DMS153 treated with DMSO at 0.1 percent for 48 hours (cell line): ENCODE measurements around the gene HEMK1.
A peak's percentile ranks its signal among the peaks of the same experiment; 100 is the strongest.

ENCODE experiments used
- DNase-seq: peaks from one replicate; lab custom pipeline; 2025; ENCODE audit not compliant: unreplicated experiment; lab: John Stamatoyannopoulos, UW

The HEMK1 gene

DNA sequence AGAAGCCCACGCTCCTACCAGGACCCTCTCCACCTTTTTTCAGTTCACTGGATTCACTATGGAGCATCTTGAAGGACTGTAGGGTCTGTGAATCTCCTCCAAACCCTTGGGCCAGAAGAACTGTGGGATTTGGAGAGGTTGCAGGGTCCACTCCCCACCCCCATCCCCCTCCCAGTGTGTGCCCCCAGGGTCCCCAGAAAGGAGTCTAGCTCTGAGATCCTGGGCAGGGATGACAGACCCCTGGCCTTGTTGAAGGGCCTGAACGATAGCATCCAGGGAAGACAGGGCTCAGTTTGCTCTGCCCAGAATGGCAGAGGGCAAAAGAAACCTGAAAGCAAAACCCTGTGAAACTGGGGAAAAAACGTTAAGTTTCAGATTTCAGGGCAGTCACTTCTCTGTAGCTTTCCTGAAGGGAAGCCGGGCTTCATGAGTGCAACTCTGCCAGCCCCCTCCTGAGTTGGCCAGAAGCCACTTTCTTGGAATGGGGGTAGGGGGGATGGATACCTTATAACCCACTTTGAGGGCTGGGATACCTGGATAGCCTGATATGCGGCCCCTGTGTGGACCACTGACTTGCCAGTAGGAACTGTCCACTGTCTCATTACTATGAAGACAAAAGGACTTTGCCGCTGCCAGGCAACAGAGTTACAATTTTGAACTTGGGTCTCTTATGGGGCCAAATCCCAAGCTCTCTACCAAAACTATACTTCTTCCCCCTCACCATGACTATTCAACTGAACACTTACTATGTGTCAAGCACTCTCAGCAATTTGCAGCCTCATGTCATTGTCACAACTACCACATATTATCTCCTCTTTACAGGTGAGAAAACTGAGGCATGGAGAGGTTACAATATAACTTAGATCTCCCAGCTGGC is 43.9 kb downstream of the HEMK1 start:
- no peak for DNase-seq

DNA sequence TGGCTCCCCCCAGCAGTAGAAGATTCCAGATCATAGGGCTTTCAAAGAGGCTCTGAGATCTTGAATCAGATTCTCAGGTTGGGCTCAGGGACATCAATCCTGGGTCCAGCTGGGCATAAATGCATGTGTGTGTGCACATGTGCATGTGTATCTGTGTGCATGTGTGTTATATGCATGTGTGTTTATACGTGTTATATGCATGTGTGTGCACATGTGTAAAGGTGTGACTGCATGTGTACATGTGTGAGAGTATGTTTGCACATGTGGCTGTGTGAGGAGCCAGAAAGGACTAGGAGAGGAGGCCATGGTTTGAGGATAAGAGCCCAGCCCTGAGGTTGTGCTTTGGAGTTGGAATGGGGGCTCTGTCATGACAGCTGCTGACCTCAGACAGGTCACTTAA is 45.9 kb downstream of the HEMK1 start:
- no peak for DNase-seq

DNA sequence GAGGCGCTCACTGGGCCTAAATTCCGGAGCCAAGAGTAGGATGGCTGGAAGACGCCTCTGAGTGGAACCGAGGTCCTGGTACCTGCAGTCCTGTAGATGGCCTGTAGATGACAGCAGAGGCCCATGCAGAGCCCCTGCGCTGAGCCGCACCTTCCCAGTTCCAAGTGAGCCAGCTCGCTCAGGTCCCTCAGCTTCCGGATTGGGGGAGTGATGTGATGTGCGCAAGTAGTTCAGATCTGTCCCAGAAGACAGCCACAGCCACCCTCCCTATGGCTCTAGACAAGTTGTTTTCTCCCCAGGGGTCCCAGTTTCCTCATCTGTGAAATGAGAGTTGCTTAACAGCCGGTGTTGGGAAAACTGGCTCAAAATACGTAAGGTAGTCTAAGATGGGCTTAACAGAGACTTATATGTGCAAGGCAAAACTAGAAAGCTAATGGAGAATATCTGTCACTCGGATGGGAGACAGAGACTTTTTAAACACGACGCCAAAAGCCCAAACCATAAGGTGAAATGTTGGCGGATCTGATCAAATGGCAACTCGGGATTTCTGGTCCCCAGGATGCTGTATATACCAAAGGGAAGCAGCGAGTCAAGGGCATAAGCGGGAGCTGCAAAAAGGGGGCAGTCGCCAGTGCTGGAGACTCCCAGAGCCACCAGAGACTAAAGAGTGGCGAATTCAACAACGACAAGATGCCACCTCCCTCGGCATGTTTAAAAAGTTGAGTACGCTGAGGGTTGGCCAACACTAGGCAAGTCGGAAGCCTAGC is 46.9 kb downstream of the HEMK1 start:
- peak; percentile 47 for DNase-seq

DNA sequence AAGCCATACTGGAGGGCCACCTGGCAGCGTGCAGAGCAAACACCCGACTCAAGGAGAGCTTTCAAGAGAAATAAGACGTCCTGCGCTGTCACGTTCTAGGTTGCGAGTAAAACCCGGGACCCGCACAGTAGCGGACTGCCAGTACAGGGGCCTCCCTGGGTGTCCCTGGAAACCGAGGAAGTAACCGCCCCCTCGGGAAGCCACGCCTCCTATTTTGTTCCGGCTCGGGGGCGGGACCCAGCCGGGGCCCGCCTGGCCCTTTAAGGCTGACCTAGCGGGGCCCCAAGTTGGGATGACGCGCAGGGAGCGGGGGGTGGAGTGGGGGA is 47.4 kb downstream of the HEMK1 start:
- peak; percentile 40 for DNase-seq

DNA sequence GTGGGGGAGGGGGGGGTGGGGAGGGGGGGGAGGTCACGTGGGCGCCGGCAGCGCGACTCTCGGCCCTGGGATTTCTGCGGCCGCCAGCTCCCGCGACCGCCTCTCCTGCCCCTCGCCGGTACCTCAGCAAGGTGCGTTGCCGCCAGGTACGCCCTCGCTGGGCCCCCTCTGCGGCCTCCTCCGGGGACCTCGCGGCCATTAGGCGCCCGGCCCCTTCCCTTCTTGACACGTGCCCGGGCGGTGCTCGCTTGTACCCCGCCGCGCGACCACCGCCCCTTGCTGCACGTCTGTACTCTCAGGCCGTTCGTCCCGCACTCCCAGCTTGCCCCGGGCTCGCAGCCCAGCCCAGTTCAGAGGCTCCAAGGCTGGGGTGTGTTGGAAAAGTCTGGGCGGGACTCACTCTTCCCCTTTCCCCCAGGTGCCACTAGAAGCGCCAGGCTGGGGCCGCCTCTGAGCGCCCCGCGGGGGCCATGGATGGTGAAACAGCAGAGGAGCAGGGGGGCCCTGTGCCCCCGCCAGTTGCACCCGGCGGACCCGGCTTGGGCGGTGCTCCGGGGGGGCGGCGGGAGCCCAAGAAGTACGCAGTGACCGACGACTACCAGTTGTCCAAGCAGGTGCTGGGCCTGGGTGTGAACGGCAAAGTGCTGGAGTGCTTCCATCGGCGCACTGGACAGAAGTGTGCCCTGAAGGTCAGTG is 47.9 kb downstream of the HEMK1 start, which contains the start of gene MAPKAPK3:
TSS of gene MAPKAPK3 (plus strand) at position 56 of the 696 bp plus-strand sequence. CDS start at position 471, 415 bp downstream.
- no peak for DNase-seq

DNA sequence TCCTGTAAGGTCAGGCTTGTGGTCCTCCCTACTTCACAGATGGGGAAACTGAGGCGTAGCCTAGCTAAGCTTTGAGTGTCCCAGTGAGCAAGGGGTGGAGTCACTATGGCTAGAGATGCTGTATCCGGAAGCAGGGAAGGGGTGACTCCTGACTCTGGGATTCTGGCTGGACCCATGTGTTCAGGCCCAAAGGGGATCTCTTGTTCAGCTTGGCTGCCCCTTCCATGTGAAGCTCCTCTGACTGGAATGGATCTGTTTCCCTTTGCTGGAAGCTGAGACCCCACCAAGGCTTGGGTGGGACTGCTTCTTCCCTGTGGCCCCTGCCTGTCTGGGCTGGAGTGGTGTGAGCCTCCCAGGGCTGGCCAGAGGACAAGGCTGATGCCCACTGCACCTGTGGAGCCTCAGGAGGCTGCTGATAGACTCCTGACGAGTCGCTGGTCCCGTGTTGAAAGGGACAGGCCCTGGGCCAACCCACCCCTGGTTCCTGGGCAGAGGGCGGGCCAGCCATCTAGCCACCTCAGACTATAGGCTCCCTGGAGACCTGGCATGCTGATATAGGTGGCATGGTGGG is 48.7 kb downstream of the HEMK1 start:
- no peak for DNase-seq

DNA sequence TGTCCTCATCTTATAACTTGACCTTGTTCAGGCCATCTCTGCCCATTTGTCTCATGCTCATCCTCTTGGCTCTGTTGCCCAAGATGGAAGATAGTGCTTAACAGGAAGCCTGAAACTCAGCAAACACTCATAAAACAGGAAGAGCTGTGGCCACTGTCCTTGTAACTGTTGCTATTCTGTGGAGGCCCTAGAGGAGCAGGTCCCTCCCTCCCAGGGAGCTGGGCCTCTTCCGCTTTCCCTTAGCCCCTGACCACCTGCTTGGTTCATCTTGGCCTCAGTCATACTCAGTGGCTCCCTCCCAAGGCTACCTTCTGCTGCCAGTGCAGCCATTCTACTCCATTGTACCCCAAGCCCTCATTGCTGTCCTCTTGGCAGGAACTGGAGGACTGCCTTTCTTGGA is 51.1 kb downstream of the HEMK1 start:
- DNase-seq: no peak

DNA sequence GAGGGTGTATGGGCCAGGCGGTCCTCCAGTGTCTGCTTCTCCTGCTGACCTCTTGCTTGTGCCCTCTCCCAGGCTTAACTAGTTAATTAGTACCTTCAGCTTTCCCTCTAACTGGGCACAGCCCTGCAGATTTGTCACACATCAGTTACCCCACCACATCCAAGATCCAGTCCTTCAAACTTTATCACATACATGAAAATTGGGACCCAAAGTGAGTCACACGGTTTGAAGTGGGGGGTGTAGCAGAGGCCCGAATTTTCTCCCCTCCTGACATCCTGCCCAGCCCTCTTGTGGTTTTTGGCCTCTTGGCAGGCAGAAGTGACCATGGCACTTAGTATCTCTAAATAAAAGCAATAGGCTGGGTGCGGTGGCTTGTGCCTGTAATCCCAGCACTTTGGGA is 51.5 kb downstream of the HEMK1 start:
- no peak for DNase-seq

DNA sequence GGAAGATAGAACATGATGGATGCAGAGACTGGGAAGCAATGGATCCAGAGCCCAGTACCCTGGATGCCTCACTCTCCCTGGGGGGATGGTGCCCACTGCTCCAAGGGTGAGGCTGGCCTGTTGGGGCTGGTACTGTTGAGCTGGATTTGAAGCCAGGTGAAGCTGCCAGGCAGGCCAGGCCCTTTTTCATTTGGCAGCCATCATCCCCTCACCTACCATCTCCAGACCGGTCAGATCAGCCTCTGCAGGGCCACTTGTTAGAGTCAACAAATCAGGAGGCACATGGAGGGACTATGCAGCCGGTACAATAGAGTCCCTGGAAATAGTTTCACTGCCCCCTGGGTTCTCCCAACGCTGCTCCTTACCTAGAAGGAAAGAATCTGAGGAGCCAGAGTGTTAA is 53.6 kb downstream of the HEMK1 start:
- DNase-seq: no peak

DNA sequence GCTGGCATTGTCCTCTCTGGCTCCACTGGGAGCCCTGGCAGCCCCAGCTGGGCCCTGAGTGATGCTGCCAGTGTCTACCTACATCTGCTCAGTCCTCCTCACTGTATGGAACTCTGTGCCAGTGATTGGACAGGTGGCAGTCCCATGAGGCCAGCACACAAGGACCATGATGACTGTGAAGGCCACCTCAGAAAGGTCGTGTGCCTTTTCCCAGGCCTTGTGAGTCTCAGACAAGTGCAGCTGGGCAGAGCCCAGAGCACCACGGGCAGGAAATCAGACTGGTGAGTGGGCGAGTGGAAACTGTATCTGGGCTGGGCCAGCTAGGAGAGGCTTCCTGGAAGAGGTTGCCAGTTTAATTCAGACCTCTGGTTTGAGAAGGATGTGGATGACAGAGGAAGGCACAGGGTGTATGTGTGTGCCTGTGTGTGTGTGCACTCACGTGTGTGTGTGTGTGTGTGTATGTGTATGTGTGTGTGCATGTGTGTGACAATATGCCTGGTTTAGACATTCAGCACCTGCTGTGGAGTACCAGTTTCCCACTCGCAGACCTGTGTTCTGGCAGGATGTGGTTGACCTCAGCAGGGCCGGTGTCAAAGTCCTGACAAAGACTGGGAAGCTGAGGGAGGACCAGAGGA is 54.6 kb downstream of the HEMK1 start:
- no peak for DNase-seq

DNA sequence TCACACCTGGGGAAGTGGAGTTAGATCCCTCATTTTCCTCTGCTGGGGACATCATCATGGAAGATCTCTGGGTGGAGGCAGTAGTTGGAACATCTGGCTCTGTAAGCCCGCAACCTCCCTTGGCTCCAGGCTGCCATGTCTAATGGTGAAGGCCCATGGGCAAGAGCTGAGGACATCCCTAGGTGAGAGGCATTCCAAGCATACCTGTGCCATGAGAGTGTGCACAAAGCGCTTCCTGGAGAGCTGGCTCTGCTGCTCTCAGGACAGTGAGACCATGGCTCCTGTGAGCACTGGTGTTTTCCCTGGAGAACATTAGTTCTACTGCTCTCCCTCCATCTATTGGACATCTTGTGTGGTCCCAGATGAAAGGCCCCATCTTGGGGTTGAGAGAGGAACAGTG is 55.3 kb downstream of the HEMK1 start:
- no peak for DNase-seq

DNA sequence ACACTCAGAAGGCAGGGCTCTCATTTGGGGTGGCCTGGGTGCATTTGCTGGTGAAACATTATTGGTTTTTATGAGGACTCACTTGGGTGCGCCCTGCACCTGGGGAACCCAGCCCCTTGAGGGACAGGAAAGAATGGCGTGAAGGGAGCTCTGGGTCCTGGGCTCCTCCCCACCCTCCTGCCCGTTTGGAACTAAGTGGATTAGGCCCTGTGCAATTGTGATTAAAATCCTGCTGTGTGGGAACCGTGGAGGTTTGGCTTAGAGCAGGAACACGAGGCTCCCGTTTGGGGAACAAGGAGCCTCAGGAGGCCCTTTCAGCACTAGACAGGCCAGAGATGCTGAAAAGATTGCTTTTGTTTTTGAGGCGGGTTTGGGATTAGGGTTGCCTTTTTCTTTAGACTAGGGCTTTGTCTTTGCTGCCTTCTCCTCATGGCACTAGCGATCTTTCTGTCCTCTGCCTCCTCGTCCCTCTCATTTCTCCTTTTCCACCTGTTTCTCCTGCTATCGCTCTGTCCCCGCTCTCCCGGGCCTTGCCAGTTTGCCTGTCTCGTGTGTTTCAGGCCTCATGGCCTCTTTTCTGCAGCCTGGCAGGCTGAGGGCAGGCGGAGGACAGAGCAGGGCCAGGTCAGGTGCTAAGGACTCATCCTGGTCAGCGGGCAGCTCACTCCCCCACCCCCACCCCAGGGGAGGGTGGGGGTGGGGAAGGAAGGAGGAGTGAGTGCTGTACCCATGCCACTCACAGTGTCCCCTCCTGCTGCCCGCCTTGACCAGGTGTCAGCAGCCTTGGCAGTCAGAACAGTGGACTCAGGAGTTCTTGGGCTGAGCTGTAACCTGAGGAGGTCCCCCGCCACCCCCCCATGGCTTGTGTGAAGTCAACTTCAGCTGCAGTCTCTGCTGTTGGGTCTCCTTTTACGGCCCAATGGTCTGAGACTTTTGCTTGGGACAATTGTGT is 56.2 kb downstream of the HEMK1 start:
- no peak for DNase-seq

DNA sequence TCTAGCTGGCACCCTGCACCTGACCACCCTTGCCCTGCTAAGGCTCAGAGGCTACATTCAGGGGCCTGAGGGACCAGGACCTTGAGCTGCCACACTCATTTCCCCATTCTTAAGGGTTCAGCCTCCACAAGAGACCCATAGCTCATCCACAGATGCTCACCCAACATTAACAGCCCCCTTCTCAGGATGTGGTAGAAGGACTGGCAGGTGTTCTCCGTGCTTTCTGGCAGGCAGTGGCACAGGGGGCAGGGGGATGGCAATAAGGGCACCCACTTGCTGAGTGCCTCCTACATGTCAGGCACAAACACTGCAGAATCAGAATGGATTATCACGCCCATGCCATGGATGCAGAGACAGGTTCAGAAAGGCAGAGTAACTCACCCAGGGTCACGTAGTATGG is 57.1 kb downstream of the HEMK1 start:
- no peak for DNase-seq

DNA sequence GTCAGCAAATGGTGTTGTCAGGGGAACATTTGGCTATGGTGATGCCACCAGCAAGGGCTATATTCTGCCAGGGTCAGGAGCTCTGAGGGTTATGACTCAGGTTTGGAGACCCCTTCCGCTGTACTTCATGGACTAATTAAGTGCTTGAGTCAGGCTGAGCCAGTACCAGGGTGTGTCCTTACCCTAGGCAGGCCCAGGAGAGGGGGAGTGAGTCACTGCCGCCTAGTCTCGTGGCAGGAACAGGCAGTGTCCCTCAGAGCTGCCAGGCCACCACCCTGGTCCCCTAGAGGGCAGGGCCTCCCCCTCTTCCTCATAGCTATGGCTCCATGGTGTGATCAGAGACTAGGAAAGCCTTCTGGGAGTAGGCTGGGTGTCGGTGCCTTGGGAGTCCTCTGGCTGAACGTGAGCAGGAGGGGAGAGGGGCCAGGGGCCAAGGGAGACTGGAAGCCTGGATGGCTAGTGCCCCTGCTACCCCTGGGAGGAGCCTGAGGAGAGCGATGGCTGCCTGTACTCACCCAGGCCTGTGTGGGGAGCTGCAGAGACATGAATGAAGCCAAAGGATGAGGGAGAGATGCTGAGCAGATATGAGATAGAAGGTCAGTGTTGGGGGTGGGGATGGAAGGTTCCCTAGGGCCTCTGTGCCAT is 58.2 kb downstream of the HEMK1 start:
- DNase-seq: no peak

DNA sequence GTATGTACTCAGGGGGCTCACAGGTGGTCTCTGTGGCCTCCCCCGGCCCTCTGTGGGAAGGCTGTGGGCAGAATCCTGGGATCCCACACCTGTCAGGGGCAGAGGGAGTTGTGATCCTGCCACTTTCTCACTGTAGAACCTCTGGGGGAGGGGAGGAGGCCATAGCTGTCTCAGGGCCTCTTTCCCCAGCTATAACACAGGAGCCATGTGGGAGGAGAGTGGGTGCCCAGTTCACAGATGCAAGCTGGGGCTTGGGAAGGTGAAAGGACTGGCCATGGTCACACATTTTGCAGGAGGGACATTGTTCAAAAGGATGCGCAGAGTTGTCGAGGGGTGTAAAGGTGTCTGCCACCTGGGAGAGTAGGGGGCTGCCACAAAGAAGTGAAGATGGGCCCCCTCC is 59.3 kb downstream of the HEMK1 start:
- DNase-seq: no peak

DNA sequence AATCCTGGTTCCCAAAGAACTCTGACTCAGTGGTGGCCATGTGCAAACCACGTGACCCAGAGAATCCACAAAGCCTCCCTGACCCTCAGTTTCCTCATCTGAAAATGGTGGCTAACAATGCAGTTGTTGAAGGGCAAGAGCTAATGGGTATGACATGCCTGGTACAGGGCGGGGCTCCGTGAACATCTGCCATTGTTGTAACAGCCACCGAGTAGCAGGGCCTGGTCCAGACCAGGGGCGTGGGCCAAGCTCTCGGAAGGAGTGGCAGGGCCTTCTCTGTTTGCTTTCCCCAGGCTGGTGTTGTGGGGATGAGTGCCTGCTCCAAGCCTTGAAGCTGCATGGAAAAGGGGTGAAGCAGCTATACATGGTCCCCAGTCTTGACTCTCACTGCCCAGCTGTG is 61.1 kb downstream of the HEMK1 start:
- no peak for DNase-seq

DNA sequence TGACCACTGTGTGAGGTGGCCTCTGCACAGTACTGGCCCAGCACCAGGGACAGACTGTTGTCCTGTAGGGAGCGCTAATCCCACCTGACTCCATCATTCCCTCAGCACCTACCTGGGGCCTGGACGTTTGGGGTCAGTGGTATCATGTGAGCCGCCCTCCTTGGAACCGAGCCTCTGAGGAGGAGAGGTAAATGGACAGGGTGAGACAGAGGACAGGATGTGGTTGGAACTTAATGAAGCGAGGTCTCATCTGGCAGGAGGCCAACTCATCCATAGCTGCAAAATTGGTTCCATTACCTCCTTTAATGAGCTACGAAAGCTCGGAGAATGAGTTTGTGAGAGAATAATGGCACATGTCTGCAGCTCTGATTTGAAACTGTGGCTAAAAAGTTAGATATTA is 61.6 kb downstream of the HEMK1 start:
- DNase-seq: peak; percentile 17

DNA sequence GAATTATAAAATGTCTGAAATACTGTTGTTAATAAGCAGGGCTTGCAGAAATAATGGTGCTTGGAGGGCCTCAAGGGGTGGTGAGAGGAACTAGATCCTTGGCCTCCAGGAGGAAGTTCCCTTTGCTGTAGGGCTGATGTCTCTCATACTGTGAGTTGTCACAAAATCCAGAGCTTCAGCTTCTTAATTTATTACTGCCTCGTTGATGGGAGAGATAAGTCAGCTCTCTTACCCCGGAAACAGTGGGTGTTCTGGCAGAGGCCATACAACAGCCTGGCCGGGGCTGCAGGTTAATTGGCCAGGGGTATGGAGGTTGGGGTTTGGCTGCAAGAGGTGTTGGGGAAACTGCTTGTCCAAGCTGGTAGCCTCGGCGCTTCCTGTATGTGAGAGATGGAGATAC is 63.1 kb downstream of the HEMK1 start:
- no peak for DNase-seq

DNA sequence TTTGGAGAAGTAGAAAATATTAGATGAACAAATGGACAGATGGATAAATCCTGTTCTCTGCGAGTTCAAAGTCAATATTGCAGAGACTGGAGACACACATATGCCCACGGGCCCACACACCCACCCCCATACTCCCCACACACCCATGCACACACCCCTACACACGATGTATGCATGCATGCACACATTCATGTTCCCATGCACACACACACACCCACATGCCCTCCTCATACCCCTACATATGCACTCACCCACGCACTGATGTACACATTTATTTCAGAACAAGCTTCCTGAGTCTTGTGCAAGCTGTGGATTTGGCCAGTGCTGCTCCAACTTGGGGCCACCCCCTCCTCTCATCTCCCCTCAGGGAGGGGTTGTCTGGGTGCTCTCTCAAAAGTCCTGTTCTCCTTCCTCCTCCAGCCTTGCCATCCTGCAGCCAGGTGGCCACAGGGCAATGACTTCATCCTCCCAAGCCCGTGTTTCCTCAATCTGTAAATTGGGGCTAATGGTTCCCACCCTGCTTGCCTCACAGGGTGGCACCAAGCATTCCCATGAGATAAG is 64.0 kb downstream of the HEMK1 start:
- no peak for DNase-seq
